GM10248 (cell line): Measurements from ENCODE around the gene REC8.
"Not testable (repeated sequence)": the region's sequence is repeated elsewhere in the genome, so short reads cannot be mapped to it uniquely, and the experiment has no call there.

Experiments
- CTCF ChIA-PET: fragments of 300-600 bp; sonication (Branson Sonifier 250); formaldehyde crosslinking; extraction: SDS; loops from one replicate; lab custom pipeline; 2021; ENCODE audit warnings: antibody characterized with exemption; lab: Yijun Ruan, JAX
- POLR2A ChIA-PET: fragments of 350-650 bp; sonication (Branson Sonifier 250); formaldehyde crosslinking; extraction: SDS; loops from one replicate; lab custom pipeline; 2020; ENCODE audit warnings: antibody characterized with exemption; lab: Yijun Ruan, JAX
- DNase-seq: peaks from one replicate; pipeline ENCODE4 v3.0.0; 2012; ENCODE audit errors: extremely low spot score
- TF ChIP-seq, protein P1 (sequence below): IDR thresholded peaks from 2 replicates; pipeline ENCODE4 v1.5.1; 2012; ENCODE audit warnings: mild to moderate bottlenecking, low read depth; ENCODE audit errors: extremely low read depth, missing control alignments, control extremely low read depth

Gene REC8

DNA sequence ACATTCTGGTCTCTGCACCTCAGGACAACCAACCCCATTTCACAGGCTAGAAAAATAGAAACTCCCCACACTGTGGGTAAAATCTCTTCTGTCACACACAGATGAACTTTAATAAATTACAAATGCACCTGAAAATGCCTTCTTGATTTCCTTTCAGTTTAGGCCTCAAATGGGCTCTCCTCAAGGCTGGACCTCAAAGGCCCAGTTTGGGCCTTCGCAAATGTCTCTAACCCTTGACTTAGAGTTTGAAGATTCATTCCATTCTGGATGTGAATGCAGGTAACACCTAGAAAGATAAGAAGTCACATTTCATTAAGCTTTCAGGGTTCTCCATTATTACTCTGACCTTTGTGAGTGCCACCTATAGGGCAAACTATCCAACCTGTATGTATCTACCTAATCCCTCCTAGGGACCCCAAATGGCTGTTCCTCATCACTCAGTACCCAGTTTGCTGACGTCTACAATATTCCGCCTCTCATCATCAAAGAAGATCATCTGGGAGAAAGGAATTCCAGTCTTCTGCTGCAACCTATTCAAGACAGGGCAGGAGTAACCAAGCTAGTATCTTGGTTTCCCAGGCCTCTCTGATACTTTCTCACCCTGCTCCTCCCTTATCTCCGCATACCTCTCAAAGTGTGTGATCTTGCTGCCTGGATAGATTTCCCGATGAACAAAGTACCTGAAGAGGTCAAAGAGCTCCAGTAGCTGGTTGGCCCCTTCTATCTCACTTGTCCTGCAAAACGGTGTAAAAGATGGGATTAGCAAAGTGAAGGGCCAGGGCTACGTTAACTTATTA is 42.2 kb downstream of the REC8 start:
- TF ChIP-seq, protein P1, sequence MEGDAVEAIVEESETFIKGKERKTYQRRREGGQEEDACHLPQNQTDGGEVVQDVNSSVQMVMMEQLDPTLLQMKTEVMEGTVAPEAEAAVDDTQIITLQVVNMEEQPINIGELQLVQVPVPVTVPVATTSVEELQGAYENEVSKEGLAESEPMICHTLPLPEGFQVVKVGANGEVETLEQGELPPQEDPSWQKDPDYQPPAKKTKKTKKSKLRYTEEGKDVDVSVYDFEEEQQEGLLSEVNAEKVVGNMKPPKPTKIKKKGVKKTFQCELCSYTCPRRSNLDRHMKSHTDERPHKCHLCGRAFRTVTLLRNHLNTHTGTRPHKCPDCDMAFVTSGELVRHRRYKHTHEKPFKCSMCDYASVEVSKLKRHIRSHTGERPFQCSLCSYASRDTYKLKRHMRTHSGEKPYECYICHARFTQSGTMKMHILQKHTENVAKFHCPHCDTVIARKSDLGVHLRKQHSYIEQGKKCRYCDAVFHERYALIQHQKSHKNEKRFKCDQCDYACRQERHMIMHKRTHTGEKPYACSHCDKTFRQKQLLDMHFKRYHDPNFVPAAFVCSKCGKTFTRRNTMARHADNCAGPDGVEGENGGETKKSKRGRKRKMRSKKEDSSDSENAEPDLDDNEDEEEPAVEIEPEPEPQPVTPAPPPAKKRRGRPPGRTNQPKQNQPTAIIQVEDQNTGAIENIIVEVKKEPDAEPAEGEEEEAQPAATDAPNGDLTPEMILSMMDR, result no peak
- no peak for DNase-seq
- POLR2A ChIA-PET, result interaction anchor here (0.6 to 2.0 kb wide), 11 partner anchors 15 to 216 kb away, joined by 3 to 14 read pairs (median 4); partner anchors contain the start of genes CBLN3, EMC9, IRF9 and KHNYN
- CTCF ChIA-PET, result interaction anchor here (0.7 to 5.2 kb wide), 19 partner anchors 8 to 123 kb away, joined by 3 to 42 read pairs (median 5); partner anchors contain the start of genes CIDEB, DHRS1, IRF9 and NOP9

DNA sequence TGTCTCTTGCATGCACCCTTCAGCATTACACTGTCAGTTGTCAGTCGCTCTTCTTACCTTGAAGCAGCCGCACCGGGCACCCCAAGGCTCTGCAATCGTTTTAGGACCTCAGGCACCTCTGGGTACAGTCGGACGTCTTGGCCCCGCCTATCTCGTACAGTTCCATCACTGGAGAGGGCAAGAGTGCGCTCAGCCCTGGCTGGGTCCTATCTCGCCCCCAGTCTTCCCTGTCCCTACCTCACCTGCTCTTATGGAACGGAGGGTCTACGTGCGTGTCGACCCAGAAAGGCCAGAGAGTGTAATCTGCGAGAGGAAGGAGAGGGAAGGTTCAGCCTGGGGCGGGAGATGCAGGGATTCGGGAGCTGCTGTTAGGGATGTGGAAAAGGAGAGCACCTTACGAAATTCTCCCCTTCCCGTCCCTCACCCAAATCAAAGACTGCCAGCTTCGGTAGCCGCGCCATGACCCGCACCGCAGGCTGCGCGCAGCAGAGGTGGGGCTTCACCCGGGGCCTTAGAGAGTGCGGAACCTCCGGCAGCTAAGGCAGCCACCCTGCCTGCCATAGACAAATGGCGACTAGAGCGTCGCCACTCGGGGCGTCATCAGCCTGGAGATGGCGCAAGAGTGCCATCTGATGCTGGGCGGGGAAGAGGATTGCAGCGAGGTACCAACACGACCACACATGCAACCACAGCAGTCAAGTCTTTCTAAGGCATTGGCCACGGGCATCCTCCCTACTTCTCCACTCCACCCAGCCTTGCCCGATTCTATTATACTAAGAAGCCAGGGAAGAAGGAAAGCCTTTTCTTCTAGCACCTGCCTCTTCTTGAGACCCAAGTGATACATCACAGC is 43.8 kb downstream of the REC8 start, which contains the start of gene MDP1:
Gene MDP1 (minus strand): TSS at position 572 of the 850 bp plus-strand sequence. CDS start 111 bp downstream, at position 461.
- ChIA-PET POLR2A (interaction anchor here (0.6 to 0.9 kb wide), 4 partner anchors 15 to 279 kb away, joined by 3 to 6 read pairs (median 4); partner anchors contain the start of gene TINF2), CTCF (interaction anchor here (0.7 to 5.2 kb wide), 37 partner anchors 9 to 216 kb away, joined by 3 to 42 read pairs (median 7); partner anchors contain the start of genes CIDEB, DHRS1, GMPR2 and IPO4)
- peak; percentile 91 for DNase-seq
- TF ChIP-seq, protein P1, result peak; percentile 97

DNA sequence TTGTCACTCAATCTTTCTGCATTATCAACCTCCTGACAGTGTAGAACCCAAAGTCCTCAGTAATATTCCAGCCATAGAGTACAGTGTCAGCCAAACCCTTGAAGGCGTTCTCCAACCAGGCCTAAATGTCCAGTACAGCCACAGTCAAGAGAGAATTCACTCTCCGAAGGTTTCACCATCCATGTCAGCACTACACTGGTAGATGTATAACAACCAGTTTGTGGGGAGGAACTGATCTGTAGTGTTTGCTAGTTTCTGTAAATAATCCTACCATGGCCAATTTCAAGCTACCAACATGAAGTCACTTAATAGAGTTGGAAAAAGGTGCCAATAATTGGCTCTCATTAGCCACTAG is 44.4 kb downstream of the REC8 start:
- ChIA-PET POLR2A (interaction anchor here (0.9 kb wide), 1 partner anchor 26 kb away, joined by 3 read pairs; the partner anchor contains the start of gene TINF2), CTCF (interaction anchor here (0.8 to 5.2 kb wide), 32 partner anchors 8 to 215 kb away, joined by 3 to 42 read pairs (median 7); partner anchors contain the start of genes CIDEB, DHRS1, IPO4 and IRF9)
- no peak for DNase-seq
- TF ChIP-seq, protein P1, result no peak

DNA sequence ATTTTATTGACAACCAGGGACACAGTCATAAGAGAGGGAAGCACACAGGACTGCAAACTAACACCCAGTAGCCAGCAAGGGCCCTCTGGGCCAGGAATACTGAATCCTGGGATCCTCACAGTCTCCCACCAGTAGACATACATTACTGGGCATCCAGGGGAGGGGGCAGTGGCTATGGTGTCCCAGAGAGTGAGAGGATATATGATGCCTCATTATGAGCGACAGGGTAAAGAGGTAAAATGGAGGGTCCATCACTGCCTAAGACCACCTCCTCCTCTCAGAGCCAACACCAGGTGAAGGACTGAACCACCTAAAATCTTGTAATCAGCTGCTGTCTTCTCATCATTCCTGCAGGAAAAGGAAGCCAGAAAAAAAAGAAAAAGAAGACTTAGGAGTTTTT is 45.0 kb downstream of the REC8 start:
- DNase-seq, POLR2A ChIA-PET: not testable (repeated sequence)
- CTCF ChIA-PET, result interaction anchor here (1.1 to 3.6 kb wide), 9 partner anchors 11 to 85 kb away, joined by 3 to 38 read pairs (median 10); partner anchors contain the start of genes DHRS1, IRF9, NOP9 and RABGGTA

DNA sequence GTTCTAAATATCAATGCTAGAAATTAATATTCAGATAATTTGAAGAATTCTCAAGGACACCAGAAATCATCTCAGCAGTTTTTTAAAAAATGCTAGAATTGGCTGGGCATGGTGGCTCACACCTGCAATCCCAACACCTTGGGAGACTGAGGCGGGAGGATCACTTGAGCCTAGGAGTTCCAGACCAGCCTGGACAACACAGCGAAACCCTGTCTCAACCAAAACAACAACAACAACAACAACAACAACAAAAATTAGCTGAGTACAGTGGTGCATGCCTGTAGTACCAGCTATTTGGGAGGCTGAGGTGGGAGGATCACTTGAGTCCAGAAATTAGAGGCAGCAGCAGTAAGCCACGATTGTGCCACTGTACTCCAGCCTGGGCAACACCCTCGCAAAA is 47.2 kb downstream of the REC8 start:
- DNase-seq, result no peak
- CTCF ChIA-PET, result interaction anchor here (1.2 to 3.0 kb wide), 4 partner anchors 12 to 79 kb away, joined by 4 to 16 read pairs (median 7); no protein-coding TSS in a partner anchor
- TF ChIP-seq, protein P1, result no peak
- POLR2A ChIA-PET, result no interaction called here

DNA sequence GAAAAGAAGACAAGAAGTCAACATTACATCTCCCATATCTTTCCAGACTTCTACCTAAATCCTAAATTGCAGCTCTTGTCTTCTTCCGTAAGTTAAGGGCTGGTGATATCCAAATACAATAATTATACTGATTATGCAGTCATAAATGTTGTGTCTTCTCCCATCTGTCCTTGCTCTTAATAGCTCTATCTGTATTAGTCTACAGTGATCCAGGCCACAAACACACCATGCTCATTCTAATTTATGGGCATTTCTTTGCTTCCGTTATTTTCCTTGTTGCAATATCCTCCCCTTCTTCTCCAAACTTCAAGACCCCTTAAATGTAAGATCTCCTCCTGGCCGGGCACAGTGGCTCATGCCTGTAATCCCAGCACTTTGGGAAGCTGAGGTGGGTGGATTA is 47.6 kb downstream of the REC8 start:
- TF ChIP-seq, protein P1, result no peak
- no peak for DNase-seq
- POLR2A ChIA-PET, result no interaction called here
- CTCF ChIA-PET, result interaction anchor here (0.8 to 3.0 kb wide), 10 partner anchors 9 to 89 kb away, joined by 3 to 16 read pairs (median 5); partner anchors contain the start of genes CIDEB, RABGGTA and TINF2

DNA sequence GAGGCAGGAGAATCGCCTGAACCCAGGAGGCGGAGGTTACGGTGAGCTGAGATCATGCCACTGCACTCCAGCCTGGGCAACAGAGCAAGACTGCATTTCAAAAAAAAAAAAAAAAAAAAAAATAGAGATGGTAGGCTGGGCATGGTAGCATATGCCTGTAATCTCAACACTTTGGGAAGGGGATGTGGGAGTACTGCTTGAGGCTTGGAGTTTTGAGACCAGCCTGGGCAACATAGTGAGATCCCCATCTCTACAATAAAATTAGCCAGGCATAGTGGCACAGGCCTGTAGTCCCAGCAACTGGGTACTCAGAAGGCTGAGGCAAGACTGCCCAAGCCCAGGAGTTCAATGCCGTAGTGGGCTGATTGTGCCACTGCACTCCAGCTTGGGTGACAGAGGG is 51.1 kb downstream of the REC8 start:
- CTCF ChIA-PET, DNase-seq: not testable (repeated sequence)
- POLR2A ChIA-PET, result interaction anchor here (0.6 to 1.1 kb wide), 4 partner anchors 20 to 1228 kb away, joined by 3 to 6 read pairs (median 5); partner anchors contain the start of gene TINF2
